Measurements from ENCODE around the gene SLC10A7.
"Not testable (repeated sequence)": the region's sequence is repeated elsewhere in the genome, so short reads cannot be mapped to it uniquely, and the experiment has no call there.

Gene SLC10A7

GRCh38 chr4:146350114-146350513 lies 171.6 kb downstream of the SLC10A7 start:
- DNase-seq (ENCODE audit: low spot score) = not testable (repeated sequence)

- no peak for DNase-seq (ENCODE audit: low spot score)
Measured at GRCh38 chr4:146349306-146349705, 172.4 kb downstream of the SLC10A7 start.

- no peak for DNase-seq (ENCODE audit: low spot score)
Measured at GRCh38 chr4:146347822-146348221, 173.9 kb downstream of the SLC10A7 start.

- no peak for DNase-seq (ENCODE audit: low spot score)
Measured at GRCh38 chr4:146346276-146346675, 175.5 kb downstream of the SLC10A7 start.

- no peak for DNase-seq (ENCODE audit: low spot score)
Measured at GRCh38 chr4:146343776-146344175, 178.0 kb downstream of the SLC10A7 start.

- DNase-seq (ENCODE audit: low spot score) = no peak
Measured at GRCh38 chr4:146343199-146343598, 178.5 kb downstream of the SLC10A7 start.

- DNase-seq (ENCODE audit: low spot score) = no peak
Measured at GRCh38 chr4:146342600-146343192, 179.0 kb downstream of the SLC10A7 start.

GRCh38 chr4:146340798-146341197 lies 180.9 kb downstream of the SLC10A7 start:
- no peak for DNase-seq (ENCODE audit: low spot score)

GRCh38 chr4:146338512-146338911 lies 183.2 kb downstream of the SLC10A7 start:
- no peak for DNase-seq (ENCODE audit: low spot score)

- DNase-seq (ENCODE audit: low spot score) = no peak
Measured at GRCh38 chr4:146336410-146336807, 185.3 kb downstream of the SLC10A7 start.

- no peak for DNase-seq (ENCODE audit: low spot score)
Measured at GRCh38 chr4:146335763-146336409, 185.9 kb downstream of the SLC10A7 start.

- DNase-seq (ENCODE audit: low spot score) = no peak
Measured at GRCh38 chr4:146334862-146335449, 186.8 kb downstream of the SLC10A7 start.

- no peak for DNase-seq (ENCODE audit: low spot score)
Measured at GRCh38 chr4:146333895-146334262, 187.9 kb downstream of the SLC10A7 start.

- DNase-seq (ENCODE audit: low spot score) = no peak
Measured at GRCh38 chr4:146333187-146333894, 188.4 kb downstream of the SLC10A7 start.

- DNase-seq (ENCODE audit: low spot score) = peak; percentile 44
Measured at GRCh38 chr4:146330392-146330791, 191.3 kb downstream of the SLC10A7 start.

- peak; percentile 29 for DNase-seq (ENCODE audit: low spot score)
Measured at GRCh38 chr4:146329050-146329716, 192.6 kb downstream of the SLC10A7 start.

GRCh38 chr4:146327859-146328650 lies 193.7 kb downstream of the SLC10A7 start:
- no peak for DNase-seq (ENCODE audit: low spot score)

- DNase-seq (ENCODE audit: low spot score) = no peak
Measured at GRCh38 chr4:146318894-146319293, 202.8 kb downstream of the SLC10A7 start.

- no peak for DNase-seq (ENCODE audit: low spot score)
Measured at GRCh38 chr4:146317783-146318182, 204.0 kb downstream of the SLC10A7 start.

GRCh38 chr4:146315184-146315583 lies 206.6 kb downstream of the SLC10A7 start:
- DNase-seq (ENCODE audit: low spot score) = no peak

GRCh38 chr4:146311238-146311970 lies 210.3 kb downstream of the SLC10A7 start:
- no peak for DNase-seq (ENCODE audit: low spot score)
